Panc1 (cell line): Measurements from ENCODE around the gene CRNKL1. TPM values are rescaled to one million over a fixed set of nuclear protein-coding genes. Genes with fewer than 3 reads are reported as not detected.

Source experiments
- ATAC-seq: fragments of 200-7000 bp; cut with Tn5 transposase; 2 replicates; pipeline ENCODE4 v1.9.1; 2020; ENCODE audit warnings: mild to moderate bottlenecking, moderate library complexity
- BruUV-seq: library from RNA; stranded (reverse); fragments of 400-500 nt; replicated peaks from 2 replicates; lab custom pipeline; 2021; lab: Mats Ljungman, UMichigan
- CTCF ChIA-PET: fragments of 300-600 bp; sonication (Branson Sonifier 250); formaldehyde crosslinking; loops from one replicate; lab custom pipeline; 2022; ENCODE audit warnings: antibody characterized with exemption; lab: Charles Lee
- POLR2A ChIA-PET: fragments of 300-600 bp; sonication (Branson Sonifier 250); formaldehyde crosslinking; loops from one replicate; lab custom pipeline; 2022; ENCODE audit warnings: antibody characterized with exemption; lab: Charles Lee
- DNase-seq: peaks from one replicate; pipeline ENCODE4 v3.0.0-alpha.2; 2010; ENCODE audit warnings: low read depth, low spot score
- H3K27ac ChIP-seq: 2 replicates; pipeline ENCODE4 v1.5.1; 2011; ENCODE audit warnings: mild to moderate bottlenecking, low read length, inconsistent platforms
- H3K27me3 ChIP-seq: fragments of 200-500 bp; sonication (Bioruptor generic); 2 replicates; pipeline ENCODE4 v1.6.0; 2014; ENCODE audit warnings: low read length, inconsistent platforms; ENCODE audit not compliant: control insufficient read depth, insufficient read depth
- H3K36me3 ChIP-seq: fragments of 200-500 bp; sonication (Bioruptor generic); 2 replicates; pipeline ENCODE4 v1.5.1; 2014; ENCODE audit warnings: inconsistent platforms, mild to moderate bottlenecking, low read length, moderate library complexity; ENCODE audit not compliant: control insufficient read depth, insufficient read depth
- H3K4me1 ChIP-seq: 2 replicates; pipeline ENCODE4 v1.5.1; 2011; ENCODE audit warnings: inconsistent platforms, mild to moderate bottlenecking, low read length, moderate library complexity; ENCODE audit not compliant: control insufficient read depth, insufficient read depth
- H3K4me3 ChIP-seq, 2 experiments: 2 replicates each; pipeline ENCODE4 v1.5.1; 2011 to 2012; ENCODE audit warnings: low read depth in 2 of 2, low read length in 2 of 2, mild to moderate bottlenecking in 2 of 2, inconsistent platforms in 1 of 2, moderate library complexity in 1 of 2
- H3K9me3 ChIP-seq: fragments of 200-500 bp; sonication (Bioruptor generic); 2 replicates; pipeline ENCODE4 v1.5.1; 2014; ENCODE audit warnings: low read depth, mild to moderate bottlenecking, inconsistent platforms, low read length, moderate library complexity; ENCODE audit not compliant: control insufficient read depth, insufficient read depth
- POLR2AphosphoS5 ChIP-seq: IDR thresholded peaks from 2 replicates; pipeline ENCODE4 v1.6.1; 2012; ENCODE audit warnings: mild to moderate bottlenecking, low read depth, low read length, moderate library complexity
- REST ChIP-seq, 2 experiments: IDR thresholded peaks; 2 replicates each; pipeline ENCODE4 v1.6.1; 2011 to 2012; ENCODE audit warnings: low read depth in 2 of 2, control low read depth in 1 of 2, low read length in 1 of 2, mild to moderate bottlenecking in 1 of 2, moderate library complexity in 1 of 2; ENCODE audit not compliant: insufficient read depth in 1 of 2
- SIN3A ChIP-seq: IDR thresholded peaks from 2 replicates; pipeline ENCODE4 v1.6.1; 2012; ENCODE audit warnings: low read depth, mild to moderate bottlenecking, low read length, moderate library complexity, borderline replicate concordance; ENCODE audit not compliant: insufficient read depth
- TCF7L2 ChIP-seq: IDR thresholded peaks from 2 replicates; pipeline ENCODE4 v1.6.1; 2011; ENCODE audit warnings: mild to moderate bottlenecking, low read depth, low read length, inconsistent platforms
- in situ Hi-C: cut with HindIII; loops from 2 replicates; pipeline ENCODE4 v1.10.0; 2016; ENCODE audit warnings: low sequenced_read_pairs, low pct_unique_long_range_greater_than_20kb
- intact Hi-C: fragments of 100-400 bp; cut with micrococcal nuclease; formaldehyde crosslinking; loops from one replicate; pipeline ENCODE4 v1.10.0; 2022; ENCODE audit not compliant: unreplicated experiment
- total RNA-seq: library from RNA; stranded (reverse); gene quantifications from one replicate; pipeline ENCODE4 v1.2.1, GENCODE V29; 2021; ENCODE audit not compliant: unreplicated experiment
- TF ChIP-seq, protein P1 (sequence below): fragments of 450-650 bp; IDR thresholded peaks from 2 replicates; pipeline ENCODE4 v1.5.1; 2017; ENCODE audit warnings: mild to moderate bottlenecking

The CRNKL1 gene
- total RNA-seq, 1 experiment from 2014 or later: 16.4 TPM

- H3K27me3 ChIP-seq: peaks cover 8% of the 10 kb centered on the region; the same call in 1 of the 2 replicates
- intact Hi-C loops: no loop called here
- no peaks in the 10 kb centered on the region for H3K36me3 ChIP-seq
- TF ChIP-seq, protein P1, sequence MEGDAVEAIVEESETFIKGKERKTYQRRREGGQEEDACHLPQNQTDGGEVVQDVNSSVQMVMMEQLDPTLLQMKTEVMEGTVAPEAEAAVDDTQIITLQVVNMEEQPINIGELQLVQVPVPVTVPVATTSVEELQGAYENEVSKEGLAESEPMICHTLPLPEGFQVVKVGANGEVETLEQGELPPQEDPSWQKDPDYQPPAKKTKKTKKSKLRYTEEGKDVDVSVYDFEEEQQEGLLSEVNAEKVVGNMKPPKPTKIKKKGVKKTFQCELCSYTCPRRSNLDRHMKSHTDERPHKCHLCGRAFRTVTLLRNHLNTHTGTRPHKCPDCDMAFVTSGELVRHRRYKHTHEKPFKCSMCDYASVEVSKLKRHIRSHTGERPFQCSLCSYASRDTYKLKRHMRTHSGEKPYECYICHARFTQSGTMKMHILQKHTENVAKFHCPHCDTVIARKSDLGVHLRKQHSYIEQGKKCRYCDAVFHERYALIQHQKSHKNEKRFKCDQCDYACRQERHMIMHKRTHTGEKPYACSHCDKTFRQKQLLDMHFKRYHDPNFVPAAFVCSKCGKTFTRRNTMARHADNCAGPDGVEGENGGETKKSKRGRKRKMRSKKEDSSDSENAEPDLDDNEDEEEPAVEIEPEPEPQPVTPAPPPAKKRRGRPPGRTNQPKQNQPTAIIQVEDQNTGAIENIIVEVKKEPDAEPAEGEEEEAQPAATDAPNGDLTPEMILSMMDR: no peak
- TF ChIP-seq REST (IDR thresholded peaks at IDR 0.05; ENCODE audit: insufficient read depth in 1 of 2, low read depth in 2 of 2, low read length in 1 of 2) (no peak), SIN3A (no peak), POLR2AphosphoS5 (no peak), TCF7L2 (no peak)
- H3K9me3 ChIP-seq: no peaks in the 10 kb centered on the region
- H3K27ac ChIP-seq: no peak overlapping the region
- H3K4me1 ChIP-seq: no peaks in the 10 kb centered on the region
- DNase-seq: no peak
- ChIA-PET CTCF (no interaction called here), POLR2A (no interaction called here)
- H3K4me3 ChIP-seq: no peak overlapping the region
- in situ Hi-C loops: no loop called here
- no TSS peak for BruUV-seq
- ATAC-seq: no peak
These were observed 44.2 kb upstream of the CRNKL1 start for GRCh38 chr20:20096421-20096820.

GRCh38 chr20:20095114-20095872, 43.0 kb upstream of the CRNKL1 start:
- Histone ChIP-seq H3K9me3 (no peaks in the 10 kb centered on the region), H3K4me3 (no peak overlapping the region), H3K27ac (no peak overlapping the region), H3K27me3 (peaks cover 4% of the 10 kb centered on the region; the same call in 1 of the 2 replicates), H3K36me3 (no peaks in the 10 kb centered on the region), H3K4me1 (no peaks in the 10 kb centered on the region)
- no peak for DNase-seq
- POLR2A ChIA-PET: no interaction called here
- in situ Hi-C loops (no loop called here), intact Hi-C loops (no loop called here)
- TF ChIP-seq TCF7L2: no peak
- no peak for TF ChIP-seq SIN3A
- TF ChIP-seq, protein P1: no peak
- TF ChIP-seq REST (IDR thresholded peaks at IDR 0.05; ENCODE audit: insufficient read depth in 1 of 2, low read depth in 2 of 2, low read length in 1 of 2): no peak
- no peak for TF ChIP-seq POLR2AphosphoS5
- no TSS peak for BruUV-seq
- ATAC-seq: no peak
- CTCF ChIA-PET: no interaction called here
